Astrocyte of the spinal cord (primary cell): ENCODE data around the gene GCG.
A peak's percentile ranks its signal among the peaks of the same experiment; 100 is the strongest.

Experiments
- DNase-seq: peaks from one replicate; pipeline ENCODE4 v3.0.0; 2011; ENCODE audit warnings: low read depth, low spot score
- H3K4me3 ChIP-seq: 2 replicates; pipeline ENCODE4 v1.5.1; 2011; ENCODE audit warnings: low read depth, mild to moderate bottlenecking, low read length, moderate library complexity
- CTCF ChIP-seq: IDR thresholded peaks from 2 replicates; pipeline ENCODE4 v1.5.1; 2012; ENCODE audit warnings: low read depth, mild to moderate bottlenecking, low read length, inconsistent platforms
- in situ Hi-C: cut with HindIII; loops from 2 replicates; pipeline ENCODE4 v1.10.0; 2017; ENCODE audit warnings: low sequenced_read_pairs

Gene GCG

GRCh38 chr2:162127422-162127821 is 24.6 kb downstream of the GCG start:
- DNase-seq, result no peak
- H3K4me3 ChIP-seq, result no peak overlapping the region
- in situ Hi-C loops, result no loop called here
- TF ChIP-seq CTCF, result no peak

GRCh38 chr2:162126527-162126926 is 25.5 kb downstream of the GCG start:
- H3K4me3 ChIP-seq, result no peak overlapping the region
- no peak for DNase-seq
- TF ChIP-seq CTCF, result no peak
- in situ Hi-C loops, result no loop called here

DNA sequence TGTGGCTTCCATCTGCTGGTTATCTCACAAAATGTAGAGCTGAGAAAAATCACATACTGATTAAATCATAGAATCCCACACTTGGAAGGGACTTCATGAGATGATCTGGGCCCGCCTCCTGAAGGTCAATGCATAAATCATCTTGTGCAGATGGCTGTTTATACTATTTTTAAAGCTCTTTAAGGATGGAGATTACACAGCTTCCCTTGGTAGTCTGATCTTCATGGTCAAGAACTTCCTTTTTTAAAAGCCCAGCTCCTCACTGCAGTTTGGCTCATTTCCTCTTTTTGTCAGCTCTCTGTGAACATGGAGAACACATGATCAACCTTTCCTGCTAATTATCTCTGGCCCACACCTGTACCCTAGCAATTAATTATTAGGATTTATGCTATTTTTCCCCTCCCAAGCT is 25.9 kb downstream of the GCG start:
- in situ Hi-C loops, result no loop called here
- TF ChIP-seq CTCF, result no peak
- DNase-seq, result no peak
- no peak overlapping the region for H3K4me3 ChIP-seq

DNA sequence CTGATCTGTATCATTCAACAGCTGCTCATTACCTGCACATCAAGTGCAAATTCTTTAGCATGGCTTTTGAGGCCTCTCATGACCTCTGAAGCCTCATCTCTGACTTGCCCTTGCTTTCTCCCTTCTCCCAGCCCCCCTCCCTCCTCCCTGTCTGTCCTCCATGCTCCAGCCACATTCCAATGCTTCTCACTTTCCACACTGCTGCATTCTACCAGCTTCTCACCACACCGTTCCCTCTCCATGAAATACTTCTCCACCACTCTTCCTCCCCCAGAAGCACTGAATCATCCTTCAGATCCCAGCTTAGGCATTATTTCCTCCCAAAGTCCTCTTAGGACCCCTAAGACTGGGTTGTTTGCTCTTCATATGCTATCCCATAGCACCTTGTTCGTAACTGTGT is 26.9 kb downstream of the GCG start:
- TF ChIP-seq CTCF, result no peak
- no peak overlapping the region for H3K4me3 ChIP-seq
- in situ Hi-C loops, result no loop called here
- no peak for DNase-seq

- in situ Hi-C loops, result no loop called here
- peak; percentile 70 for DNase-seq
- TF ChIP-seq CTCF, result peak; percentile 60
- H3K4me3 ChIP-seq, result no peak overlapping the region
These were observed 28.0 kb downstream of the GCG start for GRCh38 chr2:162123806-162124758.

GRCh38 chr2:162118166-162119031 is 33.6 kb downstream of the GCG start:
- no peak for TF ChIP-seq CTCF
- H3K4me3 ChIP-seq, result no peak overlapping the region
- DNase-seq, result peak; percentile 74
- in situ Hi-C loops, result no loop called here
